SK-N-SH treated with all-trans-retinoic acid at 6 μM for 48 hours (cell line): ENCODE results near the gene PAFAH1B2.

Experiments used
- ATAC-seq: fragments of 200-7000 bp; cut with Tn5 transposase; 3 replicates; pipeline ENCODE4 v1.9.1; 2020; ENCODE audit warnings: mild to moderate bottlenecking, moderate library complexity
- ARNTL ChIP-seq: fragments of 450-650 bp; formaldehyde crosslinking; IDR thresholded peaks from 2 replicates; pipeline ENCODE4 v1.5.0; 2020; ENCODE audit warnings: low read depth, mild to moderate bottlenecking, moderate library complexity, borderline replicate concordance
- CSDC2 ChIP-seq: fragments of 250-450 bp; sonication (Bioruptor Pico); IDR thresholded peaks from 2 replicates; pipeline ENCODE4 v1.5.0; 2020; ENCODE audit warnings: mild to moderate bottlenecking, moderate library complexity
- GLIS3 ChIP-seq: fragments of 250-450 bp; sonication (Bioruptor Pico); IDR thresholded peaks from 2 replicates; pipeline ENCODE4 v1.5.0; 2020; ENCODE audit warnings: mild to moderate bottlenecking, moderate library complexity
- ISL1 ChIP-seq: fragments of 250-450 bp; sonication (Bioruptor Pico); IDR thresholded peaks from 2 replicates; pipeline ENCODE4 v2.1.2; 2022; ENCODE audit warnings: mild to moderate bottlenecking, moderate library complexity
- OSR1 ChIP-seq: fragments of 250-450 bp; sonication (Bioruptor Pico); IDR thresholded peaks from 2 replicates; pipeline ENCODE4 v1.8.0; 2022; ENCODE audit warnings: moderate library complexity, mild to moderate bottlenecking, inconsistent platforms
- PATZ1 ChIP-seq: fragments of 250-450 bp; sonication (Bioruptor Pico); IDR thresholded peaks from 2 replicates; pipeline ENCODE4 v1.8.0; 2020; ENCODE audit warnings: mild to moderate bottlenecking, moderate library complexity, borderline replicate concordance
- POU6F1 ChIP-seq: fragments of 250-450 bp; sonication (Bioruptor Pico); IDR thresholded peaks from 2 replicates; pipeline ENCODE4 v1.8.0; 2021; ENCODE audit warnings: low read depth, mild to moderate bottlenecking, moderate library complexity, borderline replicate concordance
- RARB ChIP-seq: fragments of 250-450 bp; sonication (Bioruptor Pico); IDR thresholded peaks from 2 replicates; pipeline ENCODE4 v1.8.0; 2021; ENCODE audit warnings: mild to moderate bottlenecking, moderate library complexity
- SNAI2 ChIP-seq: fragments of 250-450 bp; sonication (Bioruptor Pico); IDR thresholded peaks from 2 replicates; pipeline ENCODE4 v1.5.0; 2020; ENCODE audit warnings: mild to moderate bottlenecking, moderate library complexity
- TCF4 ChIP-seq: fragments of 250-450 bp; sonication (Bioruptor Pico); IDR thresholded peaks from 2 replicates; pipeline ENCODE4 v1.8.0; 2021; ENCODE audit warnings: mild to moderate bottlenecking, moderate library complexity, borderline replicate concordance
- TOX ChIP-seq: fragments of 250-450 bp; sonication (Bioruptor Pico); IDR thresholded peaks from 2 replicates; pipeline ENCODE4 v1.8.0; 2021; ENCODE audit warnings: mild to moderate bottlenecking, moderate library complexity, borderline replicate concordance
- ZC3H10 ChIP-seq: fragments of 250-450 bp; sonication (Bioruptor Pico); IDR thresholded peaks from 2 replicates; pipeline ENCODE4 v1.5.1; 2021; ENCODE audit warnings: mild to moderate bottlenecking, moderate library complexity
- ZFP3 ChIP-seq: fragments of 250-450 bp; sonication (Bioruptor Pico); IDR thresholded peaks from 2 replicates; pipeline ENCODE4 v1.5.0; 2020; ENCODE audit warnings: mild to moderate bottlenecking, moderate library complexity
- ZFP30 ChIP-seq: fragments of 450-650 bp; formaldehyde crosslinking; IDR thresholded peaks from 2 replicates; pipeline ENCODE4 v1.5.0; 2022; ENCODE audit warnings: mild to moderate bottlenecking, moderate library complexity
- ZNF565 ChIP-seq: fragments of 450-650 bp; formaldehyde crosslinking; conservative IDR thresholded peaks from 2 replicates; pipeline ENCODE4 v1.5.0; 2020; ENCODE audit warnings: low read depth, mild to moderate bottlenecking, moderate library complexity
- ZNF70 ChIP-seq: fragments of 450-650 bp; formaldehyde crosslinking; IDR thresholded peaks from 2 replicates; pipeline ENCODE4 v1.5.0; 2020; ENCODE audit warnings: mild to moderate bottlenecking, moderate library complexity
- ZNF8 ChIP-seq: fragments of 450-650 bp; formaldehyde crosslinking; IDR thresholded peaks from 2 replicates; pipeline ENCODE4 v1.5.0; 2020; ENCODE audit warnings: mild to moderate bottlenecking, moderate library complexity
- TF ChIP-seq, protein P1 (sequence below): fragments of 250-450 bp; sonication (Bioruptor Pico); IDR thresholded peaks from 2 replicates; pipeline ENCODE4 v1.5.1; 2021; ENCODE audit warnings: mild to moderate bottlenecking, moderate library complexity
- TF ChIP-seq, protein P2 (sequence below): fragments of 250-450 bp; sonication (Bioruptor Pico); IDR thresholded peaks from 2 replicates; pipeline ENCODE4 v1.5.0; 2020; ENCODE audit warnings: mild to moderate bottlenecking, moderate library complexity

Gene PAFAH1B2

GRCh38 chr11:117169736-117170135, 25.6 kb downstream of the PAFAH1B2 start:
- no peak for ATAC-seq
- TF ChIP-seq TCF4 (CRISPR knock-in tag) (no peak), ZNF8 (CRISPR knock-in tag) (no peak), TOX (no peak), OSR1 (no peak), RARB (CRISPR knock-in tag) (no peak)

DNA sequence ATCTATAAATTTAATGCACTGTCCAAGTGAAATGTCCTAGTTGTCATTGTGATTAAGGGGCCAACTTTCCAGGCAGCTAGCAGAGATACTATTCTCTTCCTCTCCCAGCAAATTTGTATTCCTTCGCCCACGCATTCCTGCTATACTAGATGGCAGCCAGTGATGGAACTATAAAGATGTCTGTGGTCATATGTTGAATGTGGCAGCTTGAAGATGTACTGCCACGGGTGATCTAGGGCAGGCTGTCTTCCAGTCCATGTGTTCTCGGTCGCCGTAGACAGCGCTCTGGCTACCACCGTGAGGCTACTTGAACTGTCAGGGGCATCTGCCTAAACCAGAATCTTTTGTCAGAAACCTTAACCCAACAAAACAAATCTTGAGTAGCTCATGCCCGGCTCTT, 26.1 kb downstream of the PAFAH1B2 start:
- ATAC-seq = no peak
- TF ChIP-seq, protein P1, sequence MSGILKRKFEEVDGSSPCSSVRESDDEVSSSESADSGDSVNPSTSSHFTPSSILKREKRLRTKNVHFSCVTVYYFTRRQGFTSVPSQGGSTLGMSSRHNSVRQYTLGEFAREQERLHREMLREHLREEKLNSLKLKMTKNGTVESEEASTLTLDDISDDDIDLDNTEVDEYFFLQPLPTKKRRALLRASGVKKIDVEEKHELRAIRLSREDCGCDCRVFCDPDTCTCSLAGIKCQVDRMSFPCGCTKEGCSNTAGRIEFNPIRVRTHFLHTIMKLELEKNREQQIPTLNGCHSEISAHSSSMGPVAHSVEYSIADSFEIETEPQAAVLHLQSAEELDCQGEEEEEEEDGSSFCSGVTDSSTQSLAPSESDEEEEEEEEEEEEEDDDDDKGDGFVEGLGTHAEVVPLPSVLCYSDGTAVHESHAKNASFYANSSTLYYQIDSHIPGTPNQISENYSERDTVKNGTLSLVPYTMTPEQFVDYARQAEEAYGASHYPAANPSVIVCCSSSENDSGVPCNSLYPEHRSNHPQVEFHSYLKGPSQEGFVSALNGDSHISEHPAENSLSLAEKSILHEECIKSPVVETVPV (CRISPR knock-in tag) = no peak
- TF ChIP-seq, protein P2, sequence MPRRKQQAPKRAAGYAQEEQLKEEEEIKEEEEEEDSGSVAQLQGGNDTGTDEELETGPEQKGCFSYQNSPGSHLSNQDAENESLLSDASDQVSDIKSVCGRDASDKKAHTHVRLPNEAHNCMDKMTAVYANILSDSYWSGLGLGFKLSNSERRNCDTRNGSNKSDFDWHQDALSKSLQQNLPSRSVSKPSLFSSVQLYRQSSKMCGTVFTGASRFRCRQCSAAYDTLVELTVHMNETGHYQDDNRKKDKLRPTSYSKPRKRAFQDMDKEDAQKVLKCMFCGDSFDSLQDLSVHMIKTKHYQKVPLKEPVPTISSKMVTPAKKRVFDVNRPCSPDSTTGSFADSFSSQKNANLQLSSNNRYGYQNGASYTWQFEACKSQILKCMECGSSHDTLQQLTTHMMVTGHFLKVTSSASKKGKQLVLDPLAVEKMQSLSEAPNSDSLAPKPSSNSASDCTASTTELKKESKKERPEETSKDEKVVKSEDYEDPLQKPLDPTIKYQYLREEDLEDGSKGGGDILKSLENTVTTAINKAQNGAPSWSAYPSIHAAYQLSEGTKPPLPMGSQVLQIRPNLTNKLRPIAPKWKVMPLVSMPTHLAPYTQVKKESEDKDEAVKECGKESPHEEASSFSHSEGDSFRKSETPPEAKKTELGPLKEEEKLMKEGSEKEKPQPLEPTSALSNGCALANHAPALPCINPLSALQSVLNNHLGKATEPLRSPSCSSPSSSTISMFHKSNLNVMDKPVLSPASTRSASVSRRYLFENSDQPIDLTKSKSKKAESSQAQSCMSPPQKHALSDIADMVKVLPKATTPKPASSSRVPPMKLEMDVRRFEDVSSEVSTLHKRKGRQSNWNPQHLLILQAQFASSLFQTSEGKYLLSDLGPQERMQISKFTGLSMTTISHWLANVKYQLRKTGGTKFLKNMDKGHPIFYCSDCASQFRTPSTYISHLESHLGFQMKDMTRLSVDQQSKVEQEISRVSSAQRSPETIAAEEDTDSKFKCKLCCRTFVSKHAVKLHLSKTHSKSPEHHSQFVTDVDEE (CRISPR knock-in tag) = no peak
- TF ChIP-seq SNAI2 (CRISPR knock-in tag) (no peak), GLIS3 (no peak)
- TF ChIP-seq, all 23 proteins: peak for 0

DNA sequence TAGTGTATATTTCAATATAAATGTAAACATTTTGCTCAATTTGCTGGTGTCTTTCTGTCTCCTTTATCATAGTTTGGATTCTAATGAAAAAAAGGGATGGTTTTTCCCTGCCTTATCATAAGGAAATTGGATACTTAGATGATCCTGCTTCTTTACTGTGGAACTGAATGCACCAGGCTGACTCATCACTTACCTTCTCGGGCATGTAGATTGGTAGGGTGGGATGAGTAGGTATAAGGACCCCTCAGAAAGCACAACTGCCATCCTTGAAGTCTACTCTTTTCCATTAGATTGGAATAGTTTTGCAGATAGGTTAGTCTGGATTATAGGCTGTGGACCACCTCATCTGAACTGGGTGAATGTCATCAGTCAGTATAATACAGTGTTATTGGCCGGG, 26.9 kb downstream of the PAFAH1B2 start:
- TF ChIP-seq CSDC2 (CRISPR knock-in tag) (no peak), TOX (no peak), PATZ1 (CRISPR knock-in tag) (no peak), ZNF565 (CRISPR knock-in tag) (no peak), RARB (CRISPR knock-in tag) (no peak), SNAI2 (CRISPR knock-in tag) (no peak), TCF4 (CRISPR knock-in tag) (no peak), ZC3H10 (CRISPR knock-in tag) (no peak), ARNTL (CRISPR knock-in tag) (no peak), ZFP30 (CRISPR knock-in tag) (no peak), GLIS3 (no peak), OSR1 (no peak), POU6F1 (CRISPR knock-in tag) (no peak), ISL1 (CRISPR knock-in tag) (no peak), ZNF70 (CRISPR knock-in tag) (no peak)
- TF ChIP-seq, protein P1 (CRISPR knock-in tag) = no peak
- ATAC-seq = no peak

DNA sequence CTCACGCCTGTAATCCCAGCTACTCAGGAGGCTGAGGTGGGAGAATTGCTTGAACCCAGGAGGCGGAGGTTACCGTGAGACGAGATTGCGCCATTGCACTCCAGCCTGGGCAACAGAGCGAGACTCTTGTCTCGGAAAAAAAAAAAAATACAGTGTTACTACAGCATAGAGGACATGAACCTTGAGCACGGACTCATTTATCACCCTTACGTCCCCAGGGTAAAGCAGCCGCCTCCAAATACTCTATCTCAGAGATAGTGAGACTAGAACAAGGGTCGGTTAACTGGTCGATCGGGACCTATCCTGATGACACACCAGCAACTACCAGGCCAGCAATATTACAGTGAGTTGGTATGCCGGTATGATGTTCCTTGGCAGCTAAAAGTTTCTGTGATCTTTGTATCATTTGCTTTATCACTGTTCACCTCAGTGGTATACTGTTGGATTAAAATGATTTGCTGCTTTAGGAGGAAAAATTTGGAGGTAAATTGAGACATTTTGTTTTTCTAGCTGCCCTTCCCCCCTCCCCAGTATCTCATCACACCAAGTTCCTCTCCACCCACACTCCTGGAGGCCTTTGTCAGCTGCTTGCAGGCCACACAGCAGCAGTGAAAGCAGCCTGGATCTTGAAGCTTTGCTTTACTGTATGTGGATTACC, 27.4 kb downstream of the PAFAH1B2 start:
- TF ChIP-seq ZFP3 (no peak), ZNF70 (CRISPR knock-in tag) (no peak), TOX (no peak)
- TF ChIP-seq, protein P1 (CRISPR knock-in tag) = no peak
- TF ChIP-seq, protein P2 (CRISPR knock-in tag) = no peak
- TF ChIP-seq, all 23 proteins: peak for 0
- no peak for ATAC-seq
